HG03175 (cell line): ENCODE data around the gene DGCR8.

Experiments
- ATAC-seq: cut with Tn5 transposase; IDR thresholded peaks from one replicate; pipeline ENCODE4 v1.9.1; 2021; ENCODE audit warnings: mild to moderate bottlenecking, moderate library complexity; ENCODE audit not compliant: unreplicated experiment

Gene DGCR8

DNA sequence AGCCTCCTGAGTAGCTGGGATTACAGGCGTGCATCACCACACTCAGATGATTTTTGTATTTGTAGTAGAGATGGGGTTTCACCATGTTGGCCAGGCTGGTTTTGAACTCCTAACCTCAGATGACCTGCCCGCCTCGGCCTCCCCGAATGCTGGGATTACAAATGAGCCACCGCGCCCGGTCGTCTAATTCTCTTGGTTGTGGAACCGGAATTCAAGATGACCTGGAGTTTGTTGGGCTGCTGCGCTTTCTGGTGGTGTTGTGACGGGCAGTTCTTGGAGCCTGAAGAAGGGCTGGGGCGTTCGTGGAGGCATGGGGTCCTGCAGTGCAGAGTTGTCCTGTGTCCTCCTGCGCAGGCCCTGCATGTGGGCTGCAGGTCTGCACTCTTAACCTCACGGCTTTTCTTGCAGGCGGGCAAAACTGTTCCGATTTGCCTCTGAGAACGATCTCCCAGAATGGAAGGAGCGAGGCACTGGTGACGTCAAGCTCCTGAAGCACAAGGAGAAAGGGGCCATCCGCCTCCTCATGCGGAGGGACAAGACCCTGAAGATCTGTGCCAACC, 41.9 kb downstream of the DGCR8 start:
- no peak for ATAC-seq

DNA sequence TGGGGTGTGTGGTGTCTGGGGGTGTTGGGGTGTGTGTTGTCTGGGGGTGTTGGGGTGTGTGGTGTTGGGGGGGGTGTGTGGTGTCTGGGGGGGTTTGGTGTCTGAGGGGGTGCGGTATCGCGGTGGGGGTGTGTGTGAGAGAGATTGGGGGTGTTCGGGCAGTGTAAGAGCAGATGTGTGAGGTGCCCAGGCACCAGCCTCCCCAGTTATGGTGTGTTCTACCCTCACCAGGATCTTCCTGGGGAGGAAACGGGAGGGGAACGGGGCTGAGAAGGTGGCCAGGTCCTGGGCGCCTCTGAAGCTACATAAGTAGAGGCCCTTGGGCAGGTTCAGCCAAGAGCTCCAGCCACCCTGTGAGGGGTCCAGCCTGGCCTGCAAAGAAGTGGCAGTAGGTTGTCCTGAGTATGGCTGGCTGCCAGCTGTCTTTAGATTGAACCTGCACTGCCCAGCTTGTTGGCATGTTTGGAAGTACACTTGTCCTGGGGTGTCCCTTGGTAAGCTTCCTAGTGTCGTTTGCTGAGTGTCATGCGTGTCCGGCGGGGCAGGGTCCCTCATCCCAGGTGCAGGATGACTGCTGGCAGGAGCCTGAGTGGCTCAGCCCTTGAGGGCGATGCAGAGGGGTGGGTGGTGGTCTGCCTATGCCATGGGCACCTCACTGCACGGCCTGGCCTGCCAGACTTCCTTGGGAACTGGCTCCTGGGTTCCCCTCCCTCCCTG, 43.5 kb downstream of the DGCR8 start:
- ATAC-seq: no peak

DNA sequence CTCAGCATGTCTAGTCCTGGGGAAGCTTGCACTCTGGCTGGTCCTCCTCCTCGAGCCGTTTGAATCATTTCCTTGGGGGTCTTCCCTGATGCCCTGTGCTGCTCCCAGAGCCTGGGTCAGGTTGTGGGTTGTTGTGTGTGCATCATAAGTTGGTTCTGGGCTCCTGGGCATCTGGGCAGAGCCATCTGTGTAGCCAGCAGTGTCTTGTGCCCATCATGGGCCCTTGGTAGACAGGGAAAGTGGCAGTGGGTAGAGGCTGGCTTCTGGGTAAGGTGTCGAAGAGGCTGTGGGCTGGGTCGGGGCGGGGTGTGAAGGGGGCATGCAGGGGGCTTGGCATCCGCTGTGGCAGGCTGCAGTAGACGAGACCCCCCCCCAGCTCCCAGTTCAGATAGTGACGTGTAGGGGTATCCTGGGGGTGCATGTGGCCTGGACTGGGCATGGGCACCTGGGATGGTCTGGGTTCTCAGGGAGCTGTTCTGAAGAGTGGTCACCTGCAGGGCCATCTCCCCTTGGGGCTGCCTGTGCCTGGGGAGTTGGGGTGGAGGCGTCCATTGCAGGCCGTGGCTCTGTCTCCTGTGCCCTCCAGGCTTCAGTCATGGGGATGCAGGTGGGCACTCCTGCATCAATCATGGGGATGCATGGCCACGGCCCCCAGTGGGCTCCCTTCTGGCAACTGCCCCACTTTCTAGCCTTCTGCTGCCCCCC, 44.2 kb downstream of the DGCR8 start:
- no peak for ATAC-seq

DNA sequence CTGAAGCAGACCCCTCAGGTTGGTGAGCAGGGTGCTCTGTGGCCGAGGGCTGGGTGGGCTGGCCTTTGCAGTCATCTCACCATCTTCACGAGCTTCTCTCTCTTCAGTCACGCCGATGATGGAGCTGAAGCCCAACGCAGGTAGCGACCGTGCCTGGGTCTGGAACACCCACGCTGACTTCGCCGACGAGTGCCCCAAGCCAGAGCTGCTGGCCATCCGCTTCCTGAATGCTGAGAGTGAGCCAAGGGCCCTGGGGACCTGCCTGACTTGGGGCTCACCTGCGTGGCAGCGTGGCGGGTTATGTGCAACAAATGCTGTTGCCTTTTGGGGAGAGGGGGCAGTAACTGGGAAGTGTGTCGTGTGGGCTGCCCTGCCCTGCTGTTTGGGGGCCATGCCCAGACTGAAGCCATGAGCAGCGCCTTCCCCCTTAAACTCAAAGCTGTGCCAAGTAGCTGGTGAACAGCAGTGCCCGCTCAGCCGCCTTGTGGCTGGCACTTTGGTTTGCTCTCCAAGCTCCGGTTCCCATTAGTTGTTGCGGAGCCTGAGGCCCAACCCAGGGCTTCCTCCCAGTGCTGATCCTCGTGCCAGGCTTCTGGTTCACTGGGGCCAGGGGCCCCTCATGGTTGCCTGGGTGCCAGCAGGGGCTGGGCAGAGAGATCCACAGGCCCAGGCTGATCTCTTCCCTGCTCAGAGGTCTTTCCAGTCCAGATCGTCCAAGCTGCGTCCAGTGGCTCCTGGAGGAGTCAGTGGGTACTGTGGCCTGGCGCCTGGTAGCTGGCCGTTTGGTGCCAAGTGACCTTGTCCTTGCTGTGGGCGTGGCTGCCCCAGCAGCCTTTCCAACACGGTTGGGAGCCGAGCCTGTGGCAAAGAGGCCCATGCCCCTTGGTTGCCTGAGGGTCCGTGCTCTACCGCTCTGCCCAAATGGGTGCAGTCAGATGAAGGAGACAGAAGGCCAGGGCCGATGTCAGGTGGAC, 45.4 kb downstream of the DGCR8 start:
- no peak for ATAC-seq

DNA sequence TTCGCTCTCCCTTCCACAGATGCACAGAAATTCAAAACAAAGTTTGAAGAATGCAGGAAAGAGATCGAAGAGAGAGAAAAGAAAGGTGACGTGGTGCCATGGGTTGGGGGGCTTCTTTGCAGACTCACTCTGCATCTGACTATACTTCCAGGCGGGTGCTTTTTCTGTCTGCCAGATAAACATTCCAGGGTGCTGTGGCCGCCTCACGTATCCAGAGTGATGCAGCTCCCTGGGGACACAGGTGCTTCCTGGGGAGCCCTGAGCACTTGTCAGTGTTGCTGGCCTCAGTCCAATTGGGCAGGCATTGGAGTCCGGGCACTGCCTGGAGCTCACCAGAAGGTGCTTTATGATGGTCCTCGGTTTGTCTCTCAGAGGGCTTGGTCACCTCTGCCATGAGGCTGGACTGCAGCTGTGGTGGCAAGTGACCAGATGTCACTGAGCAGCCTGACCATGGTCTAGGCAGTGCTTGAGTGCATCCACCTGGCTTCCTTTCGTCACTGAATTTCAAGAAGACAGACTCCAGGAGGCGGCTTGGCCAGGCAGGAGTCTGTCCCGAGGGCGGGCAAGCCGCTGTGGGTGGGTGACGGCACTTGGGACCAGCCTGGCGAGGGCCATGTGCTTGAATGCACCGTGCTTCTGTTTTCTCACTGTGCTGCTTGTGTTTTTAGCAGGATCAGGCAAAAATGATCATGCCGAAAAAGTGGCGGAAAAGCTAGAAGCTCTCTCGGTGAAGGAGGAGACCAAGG, 46.4 kb downstream of the DGCR8 start:
- no peak for ATAC-seq

DNA sequence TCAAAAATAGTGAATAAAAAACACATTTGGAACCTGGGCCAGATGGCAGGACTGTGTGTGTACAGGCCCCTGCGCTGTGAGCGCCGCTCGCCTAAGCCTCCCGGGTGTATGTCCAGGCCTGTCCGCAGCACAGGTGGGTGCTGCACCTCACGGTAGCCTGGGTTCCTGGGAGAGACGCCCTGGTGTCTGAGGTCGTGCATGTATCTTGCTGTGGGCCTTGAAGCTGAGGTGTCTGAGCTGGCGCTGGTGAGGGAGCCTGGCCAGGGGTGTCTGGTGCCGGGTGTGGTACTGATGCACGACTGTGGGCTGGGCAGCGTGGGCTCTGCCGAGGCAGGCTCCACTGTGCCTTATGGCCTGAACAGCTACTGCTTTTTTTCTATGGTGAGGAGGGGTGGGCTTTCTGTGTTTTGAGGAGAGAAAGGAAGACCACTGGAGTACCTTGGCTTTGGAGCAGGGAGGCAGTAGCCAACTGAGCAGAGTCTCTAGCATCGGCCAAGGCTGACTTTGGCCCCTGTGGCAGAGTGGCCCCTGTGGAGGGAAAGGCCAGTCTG, 47.4 kb downstream of the DGCR8 start:
- ATAC-seq: no peak

DNA sequence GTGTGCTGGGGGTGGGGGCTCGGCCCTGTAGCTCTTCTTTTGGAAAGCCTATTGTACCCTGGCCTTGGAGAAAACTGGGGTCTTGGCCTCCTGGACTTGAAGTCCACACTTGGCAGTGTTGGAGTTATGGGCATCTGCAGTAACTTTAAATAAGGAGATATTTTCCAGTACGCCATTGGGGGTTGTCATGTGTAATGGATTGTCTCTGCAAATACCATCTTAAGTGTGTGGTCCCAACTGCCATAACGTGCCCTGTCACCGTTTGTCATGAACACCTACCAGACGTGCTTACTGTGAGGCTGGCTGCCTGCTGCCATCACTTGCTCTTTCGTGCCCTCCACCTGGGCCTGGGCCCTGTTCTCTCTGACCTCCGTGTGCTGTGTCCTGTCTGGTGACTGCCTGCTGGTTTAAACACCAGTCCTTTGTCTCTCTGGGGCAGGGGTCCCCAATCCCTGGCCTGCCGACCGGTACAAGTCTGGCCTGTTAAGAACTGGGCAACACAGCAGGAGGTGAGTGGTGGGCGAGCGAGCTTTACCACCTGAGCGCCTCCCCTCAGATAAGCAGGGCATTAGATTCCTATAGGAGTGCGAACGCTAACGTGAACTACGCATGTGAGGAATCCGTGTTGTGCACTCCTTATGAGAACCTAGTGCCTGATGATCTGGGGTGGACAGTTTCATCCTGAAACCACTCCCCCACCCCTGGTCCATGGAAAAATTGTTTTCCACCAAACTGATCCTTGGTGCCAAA, 48.0 kb downstream of the DGCR8 start:
- no peak for ATAC-seq

DNA sequence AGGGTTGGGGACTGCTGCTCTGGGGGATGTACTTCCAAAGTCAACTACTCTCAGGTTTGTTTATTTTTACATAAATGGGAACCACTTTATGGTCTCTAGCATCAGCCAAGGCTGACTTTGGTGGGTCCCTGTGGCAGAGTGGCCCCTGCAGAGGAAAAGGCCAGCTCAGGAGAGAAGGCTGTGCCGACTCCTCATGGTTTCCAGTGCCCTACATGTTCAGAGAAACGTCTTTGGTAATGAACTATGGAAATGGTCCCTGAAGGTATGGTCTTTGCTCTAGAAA, 48.5 kb downstream of the DGCR8 start:
- ATAC-seq: no peak

DNA sequence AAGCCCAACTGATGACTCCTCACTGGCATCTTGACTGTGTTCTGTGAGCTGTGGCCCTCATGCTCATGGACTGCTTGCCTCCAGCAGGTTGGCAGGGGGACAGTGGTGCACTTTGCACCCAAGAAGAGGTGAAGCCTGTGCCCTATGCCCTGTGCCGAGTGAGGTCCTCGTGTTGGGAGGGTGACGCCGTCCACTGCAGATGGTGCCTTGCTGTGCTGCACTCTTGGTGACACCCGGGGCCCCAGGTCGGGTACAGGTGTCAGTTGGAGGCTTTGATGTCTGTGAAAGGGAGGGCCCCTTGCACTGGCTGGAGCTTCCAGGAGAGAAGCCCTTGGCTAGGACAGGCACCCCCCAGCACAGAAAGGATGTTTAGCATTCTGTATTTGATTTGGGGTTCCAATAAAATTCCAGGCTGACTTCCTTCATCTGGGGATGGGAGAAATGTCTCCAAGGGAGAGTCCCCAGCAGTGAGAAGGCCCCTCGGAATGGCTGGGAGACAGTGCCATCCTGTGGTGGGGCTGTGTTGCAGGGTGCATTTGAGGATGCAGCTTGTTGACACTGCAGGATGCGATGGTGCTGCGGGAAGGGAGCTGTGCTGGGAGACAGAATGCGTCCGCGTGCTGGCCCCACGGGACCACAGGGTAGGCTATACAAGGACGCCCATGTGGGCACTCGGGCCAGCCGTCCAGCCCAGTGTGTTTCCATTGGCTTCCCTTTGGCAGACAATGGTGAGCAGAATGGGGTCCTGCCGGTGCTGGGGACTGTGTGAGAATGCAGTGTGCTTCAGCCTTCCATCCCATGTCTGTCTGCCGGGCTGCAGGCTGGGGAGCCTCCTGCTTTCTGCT, 49.1 kb downstream of the DGCR8 start:
- ATAC-seq: no peak

DNA sequence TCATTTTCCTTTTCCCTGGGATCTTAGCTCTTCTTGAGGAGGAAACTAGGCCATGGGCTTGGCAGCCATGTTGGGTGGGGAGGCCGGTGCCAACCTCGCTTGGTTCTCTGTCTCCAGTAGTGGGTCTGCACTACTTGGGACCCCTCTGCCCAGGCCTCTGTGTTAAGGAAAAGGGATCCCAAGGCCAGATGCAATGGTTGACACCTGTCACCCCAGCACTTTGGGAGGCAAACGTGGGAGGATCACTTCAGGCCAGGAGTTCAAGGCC, 49.6 kb downstream of the DGCR8 start:
- no peak for ATAC-seq

DNA sequence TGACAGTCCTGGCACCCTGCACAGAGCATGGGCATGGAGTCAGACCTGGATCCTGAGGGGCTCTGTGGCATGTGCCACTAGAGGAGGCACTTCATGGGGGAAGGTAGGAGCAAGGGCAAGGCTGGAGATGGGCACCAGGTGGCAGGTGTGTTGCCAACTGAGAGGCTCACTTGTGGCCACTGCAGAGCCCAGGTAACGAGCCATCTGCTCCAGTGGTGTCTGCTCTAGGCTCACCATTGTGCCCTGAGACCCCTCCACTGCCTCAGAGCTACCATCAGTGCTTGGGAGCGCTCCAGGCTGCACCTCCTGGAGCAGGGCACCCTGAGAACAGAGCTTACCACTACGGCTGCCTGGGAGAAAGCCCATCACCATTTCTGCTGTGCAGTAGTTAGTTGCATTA, 50.3 kb downstream of the DGCR8 start:
- ATAC-seq: no peak

DNA sequence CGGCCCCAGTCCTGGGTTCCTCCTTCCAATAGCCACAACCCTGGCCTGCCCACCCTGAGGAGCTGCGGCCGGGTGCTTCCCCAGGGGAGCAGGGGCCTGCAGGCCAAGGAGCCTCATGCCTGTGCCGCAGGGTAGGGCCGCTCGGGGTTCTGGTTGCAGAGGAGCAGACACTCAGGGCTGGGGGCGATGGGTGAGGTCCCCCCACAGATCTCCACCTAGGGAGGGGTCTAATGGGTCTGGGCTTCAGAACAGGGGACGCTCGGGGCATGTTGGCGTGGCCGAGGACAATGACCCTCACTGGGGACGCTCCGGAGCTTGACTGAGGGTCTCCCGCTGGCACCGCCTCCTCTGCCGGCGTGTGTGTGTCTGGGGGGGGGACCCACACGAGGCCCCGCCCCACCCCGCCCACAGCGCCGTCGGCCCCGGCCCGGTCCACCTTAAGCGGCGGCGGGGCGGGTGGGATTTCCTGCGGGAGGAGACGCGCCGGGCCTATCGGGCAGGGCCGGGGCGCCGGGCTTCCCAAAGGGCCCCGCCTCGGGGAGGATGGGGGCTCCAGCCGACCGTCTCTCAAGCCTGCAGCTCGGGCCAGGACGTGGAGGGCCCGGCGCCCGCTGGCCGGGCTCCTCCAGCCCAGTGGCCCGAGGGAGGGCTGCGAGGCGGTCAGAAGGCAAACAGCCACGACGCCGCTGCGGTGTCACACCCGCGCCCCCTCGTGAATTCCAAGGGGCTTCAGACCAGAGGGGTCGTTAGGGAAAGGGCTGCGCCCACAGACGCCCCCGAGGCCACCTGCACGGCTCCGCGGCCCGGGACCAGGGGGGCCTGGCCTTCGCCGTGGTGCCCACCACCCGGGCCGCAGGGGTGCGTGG, 50.9 kb downstream of the DGCR8 start:
- ATAC-seq: peak; percentile 49

DNA sequence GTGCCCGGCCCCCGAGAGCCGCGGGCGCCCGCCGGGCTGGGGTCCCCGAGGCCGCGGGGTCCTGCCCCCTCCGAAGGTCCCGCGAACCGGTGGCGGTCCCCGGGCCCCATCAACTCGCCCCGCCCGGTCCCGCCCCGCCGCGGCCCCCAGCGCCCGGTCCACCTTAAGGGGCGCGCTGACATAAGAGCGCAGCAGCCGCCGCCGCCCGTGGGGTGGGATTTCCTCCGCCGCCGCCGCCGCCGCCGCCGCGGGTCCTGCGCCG, 51.5 kb downstream of the DGCR8 start, which contains the start of gene ZDHHC8:
Gene ZDHHC8, plus strand, starts transcription at position 208 of the 262 bp plus-strand sequence. CDS start 144 bp downstream, outside the sequence.
- ATAC-seq: peak; percentile 44

DNA sequence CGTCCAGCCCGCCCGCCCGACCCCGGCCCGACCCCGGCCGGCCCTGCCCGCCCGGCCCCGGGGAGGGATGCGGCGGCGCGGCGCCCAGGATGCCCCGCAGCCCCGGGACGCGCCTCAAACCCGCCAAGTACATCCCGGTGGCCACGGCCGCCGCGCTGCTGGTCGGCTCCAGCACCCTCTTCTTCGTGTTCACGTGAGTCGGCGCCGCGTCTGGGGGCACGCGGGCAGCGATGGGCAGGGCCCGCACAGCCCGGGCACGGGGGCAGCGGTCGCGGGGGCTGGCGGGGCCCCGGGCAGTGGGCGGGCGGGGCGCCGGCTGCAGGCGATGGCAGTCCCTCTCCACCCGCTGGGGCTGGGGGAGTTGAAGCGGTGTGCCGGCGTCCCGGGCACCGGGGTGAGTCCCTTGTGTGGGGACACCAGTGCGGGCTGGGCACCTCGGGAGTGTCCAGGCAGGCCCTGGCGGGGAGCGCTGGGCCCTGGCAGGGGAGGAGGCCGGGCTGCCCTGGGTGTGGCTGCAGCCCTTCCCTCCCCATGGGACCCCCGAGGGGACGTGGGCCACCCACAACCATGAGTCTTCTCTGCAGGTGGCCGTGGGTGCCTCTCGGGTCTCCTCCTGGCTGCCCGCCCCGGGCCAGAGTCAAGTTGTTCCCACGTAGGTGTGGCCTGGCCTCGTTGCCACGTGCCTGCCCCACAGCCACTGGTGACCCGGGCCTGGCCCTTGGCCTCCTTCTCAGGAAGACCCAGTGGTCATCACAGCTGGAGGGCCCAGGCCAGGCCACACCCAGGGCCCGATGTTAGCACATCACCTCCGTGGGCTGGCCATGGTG, 52.0 kb downstream of the DGCR8 start:
- peak; percentile 4 for ATAC-seq

DNA sequence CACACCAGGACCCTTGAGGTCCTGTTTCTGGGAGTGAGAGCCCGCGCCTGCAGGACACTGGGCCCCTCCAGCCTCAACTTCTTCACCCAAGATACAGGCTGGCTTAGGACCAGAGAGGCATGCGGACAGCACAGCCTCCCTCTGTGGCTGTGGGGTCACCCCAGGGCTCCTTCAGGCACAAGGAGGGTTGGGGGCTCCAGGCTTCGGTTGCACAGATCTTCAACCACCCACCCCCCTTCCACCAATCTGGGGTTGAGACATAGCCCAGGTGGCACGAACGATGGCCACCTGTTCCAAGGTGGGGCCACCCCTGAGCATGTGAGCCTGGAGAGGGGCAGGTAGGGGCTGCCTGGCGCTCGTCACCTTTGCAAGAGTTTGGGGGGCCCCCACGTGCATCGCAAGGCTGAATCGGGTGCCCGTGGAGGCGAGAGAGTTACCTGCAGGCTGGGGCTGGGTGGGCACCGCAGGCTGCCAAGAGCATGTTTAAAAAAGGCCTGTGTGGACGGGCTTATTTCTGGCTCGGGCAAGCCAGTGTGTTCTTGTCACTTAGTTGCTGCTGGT, 52.7 kb downstream of the DGCR8 start:
- ATAC-seq: no peak

DNA sequence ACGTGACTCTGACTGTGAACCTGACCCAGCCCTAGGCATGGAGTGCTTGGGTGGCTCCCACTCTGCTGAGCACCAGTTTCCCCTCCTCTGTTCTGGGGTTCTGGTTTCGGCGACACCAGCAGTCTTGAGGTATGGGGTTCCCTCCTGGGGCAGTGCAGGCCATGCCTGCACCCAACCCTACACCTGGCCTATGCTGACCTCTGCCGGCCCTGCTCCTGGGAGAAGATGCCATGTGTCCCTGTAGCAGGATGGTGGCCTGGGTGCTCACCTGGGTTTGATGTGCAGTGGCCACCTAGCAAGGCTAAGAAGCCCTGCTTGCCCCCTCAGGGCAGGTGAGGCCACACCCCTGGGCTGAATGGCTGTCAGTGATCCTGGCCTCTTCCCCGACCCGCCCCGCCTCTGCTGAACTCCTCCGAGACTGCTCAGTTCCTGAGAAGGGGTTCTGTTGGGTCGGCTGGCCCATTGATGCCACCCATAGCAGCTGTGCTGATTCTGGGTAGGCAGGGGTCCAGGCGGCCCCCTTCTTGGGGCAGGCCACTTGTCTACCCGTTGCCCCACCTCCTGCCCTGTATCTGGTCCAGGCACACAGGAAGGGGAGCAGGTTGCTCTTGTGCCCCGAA, 54.0 kb downstream of the DGCR8 start:
- no peak for ATAC-seq

DNA sequence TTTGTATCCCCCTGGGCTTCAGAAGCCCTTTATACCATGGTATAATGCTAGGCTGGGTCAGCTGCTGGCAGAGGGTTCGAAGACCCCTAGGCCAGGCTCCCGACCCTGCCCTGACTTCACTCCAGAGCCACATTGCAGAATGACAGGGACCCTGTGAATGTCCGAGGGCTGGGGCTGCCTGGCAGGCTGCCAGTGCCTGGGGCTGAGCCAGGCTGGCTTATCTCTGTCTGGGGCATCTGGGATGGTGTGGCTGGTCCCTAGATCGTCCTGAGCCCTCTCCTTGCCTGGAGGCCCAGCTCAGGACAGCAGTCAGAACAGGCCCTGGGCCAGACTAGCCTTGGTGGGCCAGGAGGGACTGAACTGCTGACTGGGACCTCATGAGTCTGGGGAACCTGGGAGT, 55.2 kb downstream of the DGCR8 start:
- ATAC-seq: no peak
